Panc1 (cell line): Measurements from ENCODE around the gene PIERCE2. TPM values are rescaled to one million over a fixed set of nuclear protein-coding genes. Genes with fewer than 3 reads are reported as not detected.
"Not testable (repeated sequence)": the region's sequence is repeated elsewhere in the genome, so short reads cannot be mapped to it uniquely, and the experiment has no call there.

Experiments
- ATAC-seq: fragments of 200-7000 bp; cut with Tn5 transposase; 2 replicates; pipeline ENCODE4 v1.9.1; 2020; ENCODE audit warnings: mild to moderate bottlenecking, moderate library complexity
- BruUV-seq: library from RNA; stranded (reverse); fragments of 400-500 nt; replicated peaks from 2 replicates; lab custom pipeline; 2021; lab: Mats Ljungman, UMichigan
- CTCF ChIA-PET: fragments of 300-600 bp; sonication (Branson Sonifier 250); formaldehyde crosslinking; loops from one replicate; lab custom pipeline; 2022; ENCODE audit warnings: antibody characterized with exemption; lab: Charles Lee
- POLR2A ChIA-PET: fragments of 300-600 bp; sonication (Branson Sonifier 250); formaldehyde crosslinking; loops from one replicate; lab custom pipeline; 2022; ENCODE audit warnings: antibody characterized with exemption; lab: Charles Lee
- DNase-seq: peaks from one replicate; pipeline ENCODE4 v3.0.0-alpha.2; 2010; ENCODE audit warnings: low read depth, low spot score
- H3K27ac ChIP-seq: 2 replicates; pipeline ENCODE4 v1.5.1; 2011; ENCODE audit warnings: mild to moderate bottlenecking, low read length, inconsistent platforms
- H3K27me3 ChIP-seq: fragments of 200-500 bp; sonication (Bioruptor generic); 2 replicates; pipeline ENCODE4 v1.6.0; 2014; ENCODE audit warnings: low read length, inconsistent platforms; ENCODE audit not compliant: control insufficient read depth, insufficient read depth
- H3K36me3 ChIP-seq: fragments of 200-500 bp; sonication (Bioruptor generic); 2 replicates; pipeline ENCODE4 v1.5.1; 2014; ENCODE audit warnings: inconsistent platforms, mild to moderate bottlenecking, low read length, moderate library complexity; ENCODE audit not compliant: control insufficient read depth, insufficient read depth
- H3K4me1 ChIP-seq: 2 replicates; pipeline ENCODE4 v1.5.1; 2011; ENCODE audit warnings: inconsistent platforms, mild to moderate bottlenecking, low read length, moderate library complexity; ENCODE audit not compliant: control insufficient read depth, insufficient read depth
- H3K4me3 ChIP-seq, 2 experiments: 2 replicates each; pipeline ENCODE4 v1.5.1; 2011 to 2012; ENCODE audit warnings: low read depth in 2 of 2, low read length in 2 of 2, mild to moderate bottlenecking in 2 of 2, inconsistent platforms in 1 of 2, moderate library complexity in 1 of 2
- H3K9me3 ChIP-seq: fragments of 200-500 bp; sonication (Bioruptor generic); 2 replicates; pipeline ENCODE4 v1.5.1; 2014; ENCODE audit warnings: low read depth, mild to moderate bottlenecking, inconsistent platforms, low read length, moderate library complexity; ENCODE audit not compliant: control insufficient read depth, insufficient read depth
- CTCF ChIP-seq: fragments of 450-650 bp; IDR thresholded peaks from 2 replicates; pipeline ENCODE4 v1.5.1; 2017; ENCODE audit warnings: mild to moderate bottlenecking
- POLR2AphosphoS5 ChIP-seq: IDR thresholded peaks from 2 replicates; pipeline ENCODE4 v1.6.1; 2012; ENCODE audit warnings: mild to moderate bottlenecking, low read depth, low read length, moderate library complexity
- REST ChIP-seq, 2 experiments: IDR thresholded peaks; 2 replicates each; pipeline ENCODE4 v1.6.1; 2011 to 2012; ENCODE audit warnings: low read depth in 2 of 2, control low read depth in 1 of 2, low read length in 1 of 2, mild to moderate bottlenecking in 1 of 2, moderate library complexity in 1 of 2; ENCODE audit not compliant: insufficient read depth in 1 of 2
- SIN3A ChIP-seq: IDR thresholded peaks from 2 replicates; pipeline ENCODE4 v1.6.1; 2012; ENCODE audit warnings: low read depth, mild to moderate bottlenecking, low read length, moderate library complexity, borderline replicate concordance; ENCODE audit not compliant: insufficient read depth
- TCF7L2 ChIP-seq: IDR thresholded peaks from 2 replicates; pipeline ENCODE4 v1.6.1; 2011; ENCODE audit warnings: mild to moderate bottlenecking, low read depth, low read length, inconsistent platforms
- in situ Hi-C: cut with HindIII; loops from 2 replicates; pipeline ENCODE4 v1.10.0; 2016; ENCODE audit warnings: low sequenced_read_pairs, low pct_unique_long_range_greater_than_20kb
- intact Hi-C: fragments of 100-400 bp; cut with micrococcal nuclease; formaldehyde crosslinking; loops from one replicate; pipeline ENCODE4 v1.10.0; 2022; ENCODE audit not compliant: unreplicated experiment
- total RNA-seq: library from RNA; stranded (reverse); gene quantifications from one replicate; pipeline ENCODE4 v1.2.1, GENCODE V29; 2021; ENCODE audit not compliant: unreplicated experiment

Gene PIERCE2
- total RNA-seq, 1 experiment from 2014 or later: 2.8 TPM

- intact Hi-C loops (loop anchor here (10.0 kb wide), 1 partner anchor 78 kb away; no protein-coding TSS in a partner anchor), in situ Hi-C loops (no loop called here)
- TF ChIP-seq REST (IDR thresholded peaks at IDR 0.05; ENCODE audit: insufficient read depth in 1 of 2, low read depth in 2 of 2, low read length in 1 of 2) (no peak), TCF7L2 (no peak), CTCF (no peak), POLR2AphosphoS5 (no peak), SIN3A (no peak)
- BruUV-seq: no TSS peak
- Histone ChIP-seq H3K36me3 (no peaks in the 10 kb centered on the region), H3K4me1 (peaks cover 13% of the 10 kb centered on the region; the same call in 1 of the 2 replicates), H3K9me3 (no peaks in the 10 kb centered on the region), H3K4me3 (no peak overlapping the region), H3K27me3 (no peaks in the 10 kb centered on the region), H3K27ac (peak overlapping the region; percentile 67; the same call in 1 of the 2 replicates)
- DNase-seq (no peak), ATAC-seq (no peak)
- ChIA-PET CTCF (no interaction called here), POLR2A (interaction anchor here (1.2 kb wide), 1 partner anchor 84 kb away, joined by 3 read pairs; no protein-coding TSS in a partner anchor)
Observed at GRCh38 chr15:55402707-55403106, 5.6 kb upstream of the PIERCE2 start.

GRCh38 chr15:55403531-55403930, 4.8 kb upstream of the PIERCE2 start:
- intact Hi-C loops (loop anchor here (10.0 kb wide), 1 partner anchor 79 kb away; no protein-coding TSS in a partner anchor), in situ Hi-C loops (no loop called here)
- ChIA-PET POLR2A (no interaction called here), CTCF (no interaction called here)
- Histone ChIP-seq H3K27me3 (no peaks in the 10 kb centered on the region), H3K9me3 (no peaks in the 10 kb centered on the region), H3K27ac (peak overlapping the region; percentile 67; the same call in 1 of the 2 replicates), H3K4me3 (no peak overlapping the region), H3K36me3 (no peaks in the 10 kb centered on the region), H3K4me1 (peaks cover 13% of the 10 kb centered on the region; the same call in 1 of the 2 replicates)
- DNase-seq (no peak), ATAC-seq (no peak)
- no TSS peak for BruUV-seq
- TF ChIP-seq SIN3A: no peak
- no peak for TF ChIP-seq POLR2AphosphoS5

DNA sequence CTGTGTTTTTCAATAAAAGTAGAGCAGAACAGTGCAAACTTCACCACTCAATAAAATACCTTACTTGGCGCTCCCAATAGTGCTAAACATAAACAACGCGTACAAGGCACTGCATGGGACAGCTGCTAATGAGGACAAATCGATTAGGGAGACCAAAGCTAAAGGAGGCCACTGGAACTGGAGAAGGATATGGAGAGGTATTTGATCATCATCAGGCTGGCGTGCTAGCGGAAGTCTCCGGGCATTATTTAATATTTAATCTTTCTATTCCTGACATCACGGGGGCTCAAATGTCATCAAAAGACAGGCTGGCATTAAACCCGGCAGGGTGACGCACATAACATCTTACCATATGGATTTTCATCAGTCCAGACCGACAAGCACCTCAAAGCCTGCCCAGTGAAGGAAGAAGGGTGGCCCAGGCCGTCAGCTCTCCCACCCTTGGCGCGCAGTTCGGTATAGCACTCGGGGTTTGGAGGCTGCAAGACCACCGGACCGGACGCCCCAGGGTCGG, 740 bp upstream of the PIERCE2 start:
- in situ Hi-C loops (no loop called here), intact Hi-C loops (loop anchor here (10.0 kb wide), 1 partner anchor 83 kb away; no protein-coding TSS in a partner anchor)
- BruUV-seq: TSS peak; percentile 81
- peak overlapping the region; percentile 78 for H3K27ac ChIP-seq
- DNase-seq (no peak), ATAC-seq (peak; percentile 63)
- no peaks in the 10 kb centered on the region for H3K9me3 ChIP-seq
- TF ChIP-seq POLR2AphosphoS5: 0 out of 2 replicates have a peak, but pooled peaks have one; percentile 4
- TF ChIP-seq REST (IDR thresholded peaks at IDR 0.05; ENCODE audit: insufficient read depth in 1 of 2, low read depth in 2 of 2, low read length in 1 of 2): no peak
- no peaks in the 10 kb centered on the region for H3K36me3 ChIP-seq
- peaks cover 13% of the 10 kb centered on the region; the same call in 1 of the 2 replicates for H3K4me1 ChIP-seq
- ChIA-PET POLR2A (interaction anchor here (0.6 to 1.2 kb wide), 3 partner anchors 33 to 93 kb away, joined by 3 to 4 read pairs (median 3); partner anchors contain the start of genes PIGB and PIGBOS1), CTCF (interaction anchor here (0.6 to 2.1 kb wide), 6 partner anchors 24 to 179 kb away, joined by 3 to 10 read pairs (median 6); partner anchors contain the start of genes PIGB and PIGBOS1)
- H3K4me3 ChIP-seq: peak overlapping the region; percentile 84 to 86
- no peaks in the 10 kb centered on the region for H3K27me3 ChIP-seq

GRCh38 chr15:55408976-55409375, 681 bp downstream of the PIERCE2 start:
- H3K27me3 ChIP-seq, BruUV-seq, in situ Hi-C loops, ATAC-seq, DNase-seq, H3K36me3 ChIP-seq, H3K4me1 ChIP-seq, H3K9me3 ChIP-seq: not testable (repeated sequence)
- peak overlapping the region; percentile 84 to 86 for H3K4me3 ChIP-seq
- peak overlapping the region; percentile 53 for H3K27ac ChIP-seq
- ChIA-PET POLR2A (interaction anchor here (0.8 to 1.2 kb wide), 2 partner anchors 50 to 90 kb away, joined by 3 read pairs; partner anchors contain the start of genes PIGB and PIGBOS1), CTCF (interaction anchor here (0.6 to 2.1 kb wide), 4 partner anchors 26 to 378 kb away, joined by 3 to 10 read pairs (median 6); partner anchors contain the start of genes PIGB and PIGBOS1)
- intact Hi-C loops: loop anchor here (10.0 kb wide), 1 partner anchor 84 kb away; no protein-coding TSS in a partner anchor
